Small intestine (tissue), 7 donors: ENCODE data around the gene THSD4. TPM values are rescaled to one million over a fixed set of nuclear protein-coding genes. Genes with fewer than 3 reads are reported as not detected.

ENCODE experiments used
- DNase-seq, 2 donors: peaks; one replicate each; pipeline versions ENCODE4 v3.0.0 to v3.0.0-alpha.2; 2013
- FAIRE-seq: peaks from 2 replicates; lab custom pipeline; 2012; peaks lifted over from hg19 to GRCh38; lab: Jason Lieb, UNC
- H3K27ac ChIP-seq, 3 donors: one replicate each; pipeline ENCODE4 v1.5.1; 2013; ENCODE audit warnings: low read length in 2 of 3, mild to moderate bottlenecking in 2 of 3, control low read depth in 1 of 3, inconsistent platforms in 1 of 3, low read depth in 1 of 3, moderate library complexity in 1 of 3
- H3K27me3 ChIP-seq, 3 donors: one replicate each; pipeline ENCODE4 v1.6.1; 2013; ENCODE audit warnings: low read length in 3 of 3, inconsistent platforms in 1 of 3; ENCODE audit not compliant: control insufficient read depth in 3 of 3, insufficient read depth in 3 of 3
- H3K36me3 ChIP-seq, 3 donors: one replicate each; pipeline ENCODE4 v1.6.1; 2013; ENCODE audit warnings: low read length in 3 of 3, inconsistent platforms in 1 of 3, low read depth in 1 of 3, mild to moderate bottlenecking in 1 of 3, moderate library complexity in 1 of 3; ENCODE audit not compliant: control insufficient read depth in 3 of 3, insufficient read depth in 2 of 3
- H3K4me1 ChIP-seq, 3 donors: one replicate each; pipeline ENCODE4 v1.6.1; 2013; ENCODE audit warnings: low read length in 2 of 3, inconsistent platforms in 1 of 3, low read depth in 1 of 3, mild to moderate bottlenecking in 1 of 3, moderate library complexity in 1 of 3; ENCODE audit not compliant: control insufficient read depth in 3 of 3, insufficient read depth in 2 of 3
- H3K4me3 ChIP-seq, 3 donors: one replicate each; pipeline ENCODE4 v1.5.1; 2013; ENCODE audit warnings: low read length in 3 of 3, control low read depth in 1 of 3, inconsistent platforms in 1 of 3, low read depth in 1 of 3, mild to moderate bottlenecking in 1 of 3, moderate library complexity in 1 of 3
- H3K9me3 ChIP-seq, 2 donors: one replicate each; pipeline ENCODE4 v1.6.1; 2013; ENCODE audit warnings: low read depth in 1 of 2, low read length in 1 of 2; ENCODE audit not compliant: control insufficient read depth in 2 of 2, insufficient read depth in 1 of 2
- WGBS, 3 donors: extraction: QIAGEN DNeasy Blood & Tissue Kit; methylation state at CpG; one replicate each; pipeline ENCODE4 v1.1.7; 2013; 5-methylcytosine and 5-hydroxymethylcytosine counted together
- polyA plus RNA-seq, 4 donors: library from polyadenylated mRNA; stranded (reverse) in 3 of 4; unstranded in 1 of 4; fragments of 200-250 nt in 3 of 4; fragments of 120-200 nt in 1 of 4; gene quantifications; one replicate each; pipeline versions ENCODE4 v1.2.1 to v1.2.3, GENCODE V29; 2013
- donor health status: healthy with polysubstance abuse.
- donor health status: control.
- donor health status: control.
- donor health status: Bipolar disorder and iron deficiency.
- donor health status: healthy.

THSD4 gene
- polyA plus RNA-seq, 4 donors: 3.6 to 14.4 (median 9.7) TPM

GRCh38 chr15:71493526-71493925, 378.3 kb downstream of the THSD4 start:
- Histone ChIP-seq H3K9me3 (peaks cover 0 to 5% of the 10 kb centered on the region in 2 donors), H3K4me1 (peaks cover 0 to 9% (median 0%) of the 10 kb centered on the region in 3 donors), H3K4me3 (no peak overlapping the region), H3K27ac (no peak overlapping the region), H3K27me3 (no peaks in the 10 kb centered on the region), H3K36me3 (no peaks in the 10 kb centered on the region)
- 79 to 83% (median 80%) methylated on average over 5 of the region's 5 CpGs for WGBS, 3 donors
- no peak for DNase-seq
- FAIRE-seq: no peak

- no peaks in the 10 kb centered on the region for H3K36me3 ChIP-seq
- no peaks in the 10 kb centered on the region for H3K27me3 ChIP-seq
- WGBS, 3 donors: 66 to 70% (median 68%) methylated on average over 9 of the region's 9 CpGs
- peaks cover 0 to 9% (median 0%) of the 10 kb centered on the region in 3 donors for H3K4me1 ChIP-seq
- no peak overlapping the region for H3K27ac ChIP-seq
- peaks cover 0 to 5% of the 10 kb centered on the region in 2 donors for H3K9me3 ChIP-seq
- FAIRE-seq (no peak), DNase-seq (no peak)
- no peak overlapping the region for H3K4me3 ChIP-seq
Observed at GRCh38 chr15:71494563-71495397, 379.5 kb downstream of the THSD4 start.

DNA sequence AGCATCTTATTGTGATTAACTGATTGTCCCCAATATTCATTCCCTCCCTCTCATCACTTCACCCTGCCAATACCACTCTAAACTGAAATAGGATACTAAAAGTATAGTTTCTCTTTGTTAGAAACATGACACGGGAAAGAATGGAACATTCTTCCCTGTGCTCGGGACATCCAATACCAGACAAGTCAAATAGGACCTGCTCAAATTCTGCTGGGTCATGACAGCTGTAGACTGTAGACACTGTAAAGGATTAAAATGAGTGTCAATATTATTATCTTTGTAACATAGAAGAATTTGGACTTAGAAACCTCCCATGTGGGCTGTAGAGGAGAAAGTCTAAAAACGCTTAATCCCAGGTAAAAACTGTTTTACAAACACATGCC, 380.1 kb downstream of the THSD4 start:
- Histone ChIP-seq H3K36me3 (no peaks in the 10 kb centered on the region), H3K27me3 (no peaks in the 10 kb centered on the region), H3K4me3 (no peak overlapping the region), H3K9me3 (peaks cover 0 to 5% of the 10 kb centered on the region in 2 donors), H3K27ac (no peak overlapping the region), H3K4me1 (peaks cover 0 to 9% (median 0%) of the 10 kb centered on the region in 3 donors)
- 40 to 56% (median 53%) methylated on average over 3 of the region's 3 CpGs for WGBS, 3 donors
- peak in 1 of 2 donors; percentile 40 for DNase-seq
- no peak for FAIRE-seq

- FAIRE-seq: no peak
- Histone ChIP-seq H3K27ac (no peak overlapping the region), H3K4me3 (no peak overlapping the region), H3K4me1 (peaks cover 0 to 9% (median 0%) of the 10 kb centered on the region in 3 donors), H3K27me3 (no peaks in the 10 kb centered on the region), H3K9me3 (peaks cover 0 to 5% of the 10 kb centered on the region in 2 donors), H3K36me3 (no peaks in the 10 kb centered on the region)
- DNase-seq: no peak
- WGBS, 3 donors: 59 to 70% (median 66%) methylated on average over 4 of the region's 4 CpGs
Observed at GRCh38 chr15:71496336-71496955, 381.2 kb downstream of the THSD4 start.

DNA sequence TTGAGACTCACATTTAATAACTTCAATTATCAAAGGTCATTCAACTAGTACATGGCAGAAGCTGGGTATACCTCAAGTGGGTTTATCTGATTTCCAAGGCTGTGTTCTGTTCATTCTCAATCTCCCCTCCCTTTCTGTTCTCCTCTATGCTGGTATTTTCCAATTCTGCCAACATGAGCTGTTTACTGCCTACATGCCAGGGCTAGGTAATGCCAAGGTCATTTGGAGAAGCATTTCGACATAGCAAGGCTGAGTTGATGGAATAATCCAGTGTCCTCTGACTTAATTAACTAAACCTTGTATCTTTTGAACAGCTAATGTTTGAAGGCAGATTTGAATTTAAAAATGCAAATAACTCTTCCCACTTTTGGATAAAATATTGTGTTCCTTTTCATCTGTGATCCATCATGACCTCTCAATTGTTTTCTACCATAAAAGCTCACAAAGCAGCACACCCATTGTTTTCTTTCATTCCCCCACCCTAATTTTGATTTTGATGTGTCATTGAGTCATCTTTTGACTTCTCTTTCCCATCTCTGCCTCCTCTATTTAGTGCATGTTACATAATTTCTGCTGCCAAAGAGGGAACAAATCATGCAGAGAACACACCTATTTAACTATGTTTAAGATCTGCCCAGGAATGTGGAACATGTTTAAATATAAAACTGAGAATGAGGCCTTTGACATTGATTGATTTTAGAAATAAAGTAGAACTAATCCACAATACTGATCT, 386.2 kb downstream of the THSD4 start:
- 77 to 83% (median 83%) methylated on average over 1 of the region's 1 CpG for WGBS, 3 donors
- no peak overlapping the region for H3K4me3 ChIP-seq
- FAIRE-seq (no peak), DNase-seq (no peak)
- H3K9me3 ChIP-seq: peaks cover 0 to 5% of the 10 kb centered on the region in 2 donors
- H3K4me1 ChIP-seq: no peaks in the 10 kb centered on the region
- no peaks in the 10 kb centered on the region for H3K27me3 ChIP-seq
- no peaks in the 10 kb centered on the region for H3K36me3 ChIP-seq
- H3K27ac ChIP-seq: no peak overlapping the region

DNA sequence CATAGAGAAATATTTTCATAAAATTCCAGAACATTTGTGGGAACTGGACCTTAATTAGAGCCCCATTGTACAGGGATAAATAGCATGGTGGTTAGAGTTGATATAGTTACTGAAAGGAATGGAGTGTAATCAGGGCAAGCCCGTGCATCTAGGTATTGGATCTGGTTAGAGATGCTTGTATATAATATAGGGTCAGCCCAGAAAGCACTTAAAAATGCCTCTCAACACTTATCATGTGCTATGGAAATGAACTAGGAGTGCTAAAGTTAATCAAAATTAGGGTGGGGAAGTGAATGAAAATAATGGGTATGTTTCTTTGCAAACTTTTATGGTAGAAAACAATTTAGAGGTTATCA, 386.8 kb downstream of the THSD4 start:
- FAIRE-seq: no peak
- no peak overlapping the region for H3K27ac ChIP-seq

DNA sequence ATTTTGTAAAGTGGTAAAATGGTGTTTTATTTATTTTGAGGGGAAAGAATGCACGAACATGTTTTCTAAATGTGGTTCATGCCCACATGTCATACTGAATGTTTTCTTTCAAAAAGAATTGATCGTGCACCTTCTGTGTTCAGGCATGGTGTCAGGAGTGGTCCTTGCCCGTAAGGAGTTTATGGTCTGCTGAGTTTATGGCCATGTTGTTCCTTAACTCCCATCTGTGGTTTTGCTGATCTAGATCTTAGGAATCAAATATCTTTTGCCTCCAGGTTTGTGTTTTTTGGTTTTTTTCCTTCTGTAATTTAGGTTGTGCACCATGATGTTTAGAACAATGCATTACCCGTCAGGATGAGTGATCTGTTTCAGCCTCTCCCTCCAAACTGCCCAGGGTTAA, 390.7 kb downstream of the THSD4 start:
- Histone ChIP-seq H3K4me1 (no peaks in the 10 kb centered on the region), H3K27ac (no peak overlapping the region), H3K36me3 (no peaks in the 10 kb centered on the region), H3K4me3 (no peak overlapping the region), H3K9me3 (peaks cover 0 to 4% of the 10 kb centered on the region in 2 donors), H3K27me3 (no peaks in the 10 kb centered on the region)
- FAIRE-seq (no peak), DNase-seq (no peak)
- 65 to 68% (median 66%) methylated on average over 4 of the region's 4 CpGs for WGBS, 3 donors

More for the DNA sequence above, 386.8 kb downstream of the THSD4 start:
- Histone ChIP-seq H3K4me3 (no peak overlapping the region), H3K9me3 (peaks cover 0 to 7% of the 10 kb centered on the region in 2 donors), H3K36me3 (no peaks in the 10 kb centered on the region), H3K4me1 (no peaks in the 10 kb centered on the region), H3K27me3 (no peaks in the 10 kb centered on the region)
- 71 to 82% (median 72%) methylated on average over 1 of the region's 1 CpG for WGBS, 3 donors
- DNase-seq: no peak

- no peak for FAIRE-seq
- H3K9me3 ChIP-seq: peaks cover 0 to 4% of the 10 kb centered on the region in 2 donors
- DNase-seq: no peak
- 64 to 70% (median 65%) methylated on average over 4 of the region's 4 CpGs for WGBS, 3 donors
- H3K4me1 ChIP-seq: peaks cover 0 to 4% (median 1%) of the 10 kb centered on the region in 3 donors
- no peaks in the 10 kb centered on the region for H3K36me3 ChIP-seq
- no peak overlapping the region for H3K4me3 ChIP-seq
- H3K27me3 ChIP-seq: no peaks in the 10 kb centered on the region
- no peak overlapping the region for H3K27ac ChIP-seq
Observed at GRCh38 chr15:71506946-71507345, 391.7 kb downstream of the THSD4 start.
